Stimulated activated CD4-positive, alpha-beta T cell treated with anti-CD3 and anti-CD28 coated beads, TNF-alpha, amount 100 ng/mL, for 1 hour (primary cell): ENCODE results near the gene MED31.
"Not testable (repeated sequence)": the region's sequence is repeated elsewhere in the genome, so short reads cannot be mapped to it uniquely, and the experiment has no call there.

ENCODE experiments used
- DNase-seq, 3 donors: peaks; one replicate each; pipeline ENCODE4 v3.0.0-alpha.2; 2020; ENCODE audit warnings: low read depth in 3 of 3, low spot score in 1 of 3

MED31 gene

DNA sequence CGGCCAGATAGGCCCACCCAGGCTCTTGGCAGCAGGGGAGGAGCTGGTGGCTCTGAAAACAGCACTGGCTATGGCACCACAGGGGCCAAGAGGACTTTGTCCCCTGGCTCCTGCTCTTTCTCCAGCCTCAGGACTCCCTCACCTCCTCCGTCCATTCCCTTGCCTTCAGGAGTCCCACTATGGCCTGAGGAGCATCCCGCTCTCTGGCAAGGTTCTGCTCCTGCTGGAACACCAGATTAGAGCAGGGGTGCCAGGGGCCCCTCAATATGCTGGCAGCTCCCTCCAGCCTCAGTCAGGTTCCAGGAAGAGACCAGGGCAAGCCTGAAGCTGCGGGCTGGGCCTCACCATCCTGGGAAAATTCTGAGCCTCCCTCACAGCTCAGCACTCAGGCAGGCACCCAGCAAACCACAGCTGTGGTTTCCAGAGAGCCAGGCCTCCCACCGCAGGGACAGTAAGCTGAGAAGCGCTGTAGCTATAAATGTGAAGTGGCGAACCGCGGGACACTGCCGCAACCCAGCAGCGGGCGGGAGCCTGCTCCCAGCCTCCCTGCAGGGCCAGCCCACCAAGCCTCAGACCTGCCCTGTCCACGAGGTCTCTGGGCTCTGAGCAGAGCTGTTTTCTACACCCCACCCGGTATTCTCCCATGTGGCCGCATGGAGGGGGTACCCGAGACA is 25.9 kb upstream of the MED31 start:
- no peak for DNase-seq

DNA sequence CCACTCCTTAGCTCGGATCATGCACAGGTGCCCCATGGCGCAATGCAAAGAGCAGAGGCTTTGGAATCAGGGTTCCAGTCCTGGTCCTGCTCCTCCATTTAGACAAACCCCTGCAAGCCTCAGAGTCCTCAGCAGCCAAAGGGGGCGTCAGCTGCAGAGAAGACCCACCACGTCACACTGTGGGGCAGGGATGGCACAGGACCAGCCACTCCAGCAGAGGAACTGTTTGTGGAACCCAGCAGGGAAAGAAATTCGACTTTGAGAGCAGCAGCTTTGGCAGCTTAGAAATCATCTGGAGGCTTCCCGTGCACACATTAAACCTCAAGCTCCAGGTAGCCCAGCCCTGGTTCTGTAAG is 25.4 kb upstream of the MED31 start:
- no peak for DNase-seq

GRCh38 chr17:6675201-6675825 is 23.9 kb upstream of the MED31 start:
- no peak for DNase-seq

DNA sequence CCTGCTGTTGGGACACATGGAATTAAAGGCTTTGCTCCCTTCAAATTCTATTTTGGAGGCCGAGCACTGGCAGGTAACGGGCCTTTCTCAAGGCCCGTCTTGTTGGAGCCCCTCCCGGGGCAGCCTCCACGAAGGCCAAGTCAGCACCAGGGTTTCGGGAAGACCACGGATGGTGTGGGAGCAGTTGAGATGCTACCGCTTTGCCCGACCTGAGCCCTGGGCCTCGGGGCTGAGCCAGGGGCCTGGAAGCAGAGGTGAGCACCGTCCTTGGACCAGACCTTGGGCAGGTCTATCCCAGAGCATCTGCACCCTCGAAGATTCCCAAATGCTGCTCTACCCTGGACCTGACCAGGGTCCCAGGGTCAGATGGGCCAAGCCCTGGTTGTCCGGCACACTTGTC is 23.2 kb upstream of the MED31 start:
- DNase-seq, result no peak

DNA sequence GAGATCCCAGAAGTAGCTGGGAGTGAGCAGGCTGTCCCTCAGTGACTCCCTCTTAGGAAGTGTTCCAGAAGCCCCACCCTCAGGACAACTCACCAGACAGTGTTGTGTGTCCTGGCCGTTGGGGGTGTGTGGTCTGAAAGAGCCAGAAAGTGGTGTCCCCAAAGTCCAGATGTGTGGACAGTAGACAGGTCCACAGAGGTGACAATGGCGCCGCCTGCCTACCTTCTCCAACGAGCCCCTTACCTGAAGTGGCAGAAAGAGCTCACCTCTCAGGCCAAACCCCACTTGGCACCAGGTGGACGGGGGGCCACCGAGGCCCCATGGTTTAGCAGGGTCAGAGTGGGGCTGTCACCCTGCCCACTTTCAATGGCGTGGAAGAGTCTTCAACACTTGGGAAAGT is 20.0 kb upstream of the MED31 start:
- no peak for DNase-seq

DNA sequence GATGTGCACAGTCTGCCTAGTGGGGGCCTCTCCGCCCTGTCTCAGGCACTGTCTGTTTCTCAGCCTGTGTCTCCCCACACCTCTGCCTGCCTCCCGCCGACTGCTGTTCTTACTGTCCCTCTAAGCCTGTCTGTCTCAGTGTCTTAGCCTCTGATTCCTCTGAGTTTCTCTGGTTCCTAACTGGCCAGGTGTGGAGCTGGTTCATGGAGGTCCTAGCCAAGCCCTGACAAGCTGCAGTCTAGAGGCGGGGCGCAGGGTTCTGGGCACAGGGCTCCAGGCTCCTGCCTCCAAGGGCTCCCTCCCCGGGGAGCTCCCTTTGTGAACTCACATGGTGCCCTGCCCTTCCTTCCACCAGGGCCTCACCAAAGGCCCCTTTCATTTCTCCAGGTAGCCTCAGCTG is 19.6 kb upstream of the MED31 start:
- no peak for DNase-seq

- DNase-seq, result no peak
These were observed 19.2 kb upstream of the MED31 start for GRCh38 chr17:6670571-6670970.

- no peak for DNase-seq
These were observed 18.2 kb upstream of the MED31 start for GRCh38 chr17:6669479-6670212.

- no peak for DNase-seq
These were observed 17.5 kb upstream of the MED31 start for GRCh38 chr17:6668727-6669425.

GRCh38 chr17:6668219-6668618 is 16.8 kb upstream of the MED31 start:
- no peak for DNase-seq

GRCh38 chr17:6667516-6667915 is 16.1 kb upstream of the MED31 start:
- no peak for DNase-seq

DNA sequence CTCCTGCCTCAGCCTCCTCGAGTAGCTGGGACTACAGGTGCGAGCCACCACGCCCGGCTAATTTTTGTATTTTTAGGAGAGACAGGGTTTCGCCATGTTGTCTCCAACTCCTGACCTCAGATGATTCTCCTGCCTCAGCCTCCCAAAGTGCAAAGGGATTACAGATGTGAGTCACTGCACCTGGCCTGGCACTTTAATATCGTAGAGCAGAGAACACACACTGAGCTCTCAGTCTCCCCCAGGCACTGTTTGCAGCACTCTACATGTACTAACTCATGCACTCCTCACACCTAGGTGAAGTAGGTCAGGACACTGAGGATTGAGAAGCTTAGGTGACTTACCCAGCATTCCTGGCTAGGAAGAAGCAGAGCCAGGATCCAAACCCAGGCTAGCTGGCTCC is 15.2 kb upstream of the MED31 start:
- no peak for DNase-seq

- peak in 1 of 3 donors; percentile 15 for DNase-seq
These were observed 14.7 kb upstream of the MED31 start for GRCh38 chr17:6666077-6666521.

- not testable (repeated sequence) for DNase-seq
These were observed 11.8 kb upstream of the MED31 start for GRCh38 chr17:6663200-6663599.

DNA sequence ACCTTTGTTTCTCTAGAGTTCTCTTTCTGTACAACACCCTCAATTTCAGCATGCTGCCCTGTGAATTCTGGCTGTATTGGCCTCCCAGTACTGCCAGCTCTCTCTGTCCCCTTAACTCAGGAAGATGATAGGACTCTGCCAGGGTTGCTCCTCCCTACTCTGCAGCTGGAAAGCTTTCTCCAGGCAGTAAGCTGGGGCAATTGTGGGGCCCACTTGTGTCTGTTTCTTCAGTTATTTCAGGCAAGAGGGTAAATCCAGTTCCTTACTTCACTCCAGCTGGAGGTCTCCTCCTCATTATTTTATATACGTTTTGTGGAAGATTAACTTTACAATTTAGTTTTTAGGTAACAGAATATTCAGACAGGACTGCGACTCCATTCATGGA is 10.1 kb upstream of the MED31 start:
- no peak for DNase-seq

GRCh38 chr17:6660805-6661463 is 9.5 kb upstream of the MED31 start:
- DNase-seq, result no peak

GRCh38 chr17:6660101-6660500 is 8.7 kb upstream of the MED31 start:
- DNase-seq, result no peak

GRCh38 chr17:6658411-6658810 is 7.0 kb upstream of the MED31 start:
- not testable (repeated sequence) for DNase-seq

GRCh38 chr17:6657633-6658287 is 6.4 kb upstream of the MED31 start:
- no peak for DNase-seq

DNA sequence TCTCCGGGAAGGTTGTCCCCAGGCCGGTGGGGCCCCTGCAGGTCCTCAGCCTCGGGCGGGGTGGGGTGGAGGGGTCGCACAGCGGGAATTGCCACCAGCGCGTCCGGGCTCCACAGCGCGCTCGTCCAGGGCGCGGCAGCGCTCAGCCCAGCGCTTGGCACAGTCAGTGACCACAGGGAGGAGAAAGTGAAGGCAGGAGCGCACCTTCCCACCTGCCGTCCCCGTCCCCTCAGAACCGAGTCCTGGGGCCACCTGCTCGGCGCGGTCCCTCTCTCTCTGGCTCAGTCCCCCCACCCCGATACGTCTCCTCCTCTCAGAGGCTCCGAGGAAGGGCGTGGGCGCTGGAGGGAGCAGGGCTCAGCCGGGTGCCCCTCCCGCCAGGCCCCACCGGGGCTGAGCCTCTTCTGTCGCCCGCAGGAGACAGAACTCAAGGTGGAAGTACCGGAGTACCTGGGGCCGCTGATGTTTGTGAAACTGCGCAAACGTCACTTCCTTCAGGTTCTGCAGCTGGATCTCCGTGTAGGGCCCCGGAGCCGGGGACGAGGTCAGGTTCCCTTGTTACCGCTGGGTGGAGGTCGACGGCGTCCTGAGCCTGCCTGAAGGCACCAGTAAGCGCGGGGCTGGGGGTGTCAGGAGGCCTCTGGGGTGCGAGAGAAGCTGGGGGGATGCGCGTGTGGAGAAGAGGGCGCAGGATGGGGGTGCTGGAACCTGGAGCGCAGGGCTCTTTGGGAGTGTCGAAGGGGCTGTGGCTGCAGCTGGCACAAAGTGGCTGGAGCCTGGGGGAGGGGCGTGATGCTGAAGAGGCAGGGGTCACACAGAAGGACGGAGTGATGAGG is 5.6 kb upstream of the MED31 start:
- peak; percentile 34 to 41 (median 38) for DNase-seq
